ENCODE data around the gene TEF.

DNA sequence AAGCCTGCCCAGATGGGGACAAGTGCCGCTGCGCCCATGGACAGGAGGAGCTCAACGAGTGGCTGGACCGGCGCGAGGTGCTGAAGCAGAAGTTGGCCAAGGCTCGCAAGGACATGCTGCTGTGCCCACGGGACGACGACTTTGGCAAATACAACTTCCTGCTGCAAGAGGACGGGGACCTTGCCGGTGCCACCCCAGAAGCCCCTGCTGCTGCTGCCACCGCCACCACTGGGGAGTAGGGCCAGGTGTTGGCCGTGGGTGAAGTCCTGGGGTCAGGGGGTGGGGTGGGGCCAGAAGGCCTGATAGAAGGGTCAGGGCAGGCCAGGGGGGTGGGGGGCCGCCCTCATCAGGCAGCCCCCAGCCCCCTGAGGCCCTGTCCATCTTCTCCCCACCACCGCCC lies 24.6 kb upstream of the TEF start:
- TF ChIP-seq, protein P1, sequence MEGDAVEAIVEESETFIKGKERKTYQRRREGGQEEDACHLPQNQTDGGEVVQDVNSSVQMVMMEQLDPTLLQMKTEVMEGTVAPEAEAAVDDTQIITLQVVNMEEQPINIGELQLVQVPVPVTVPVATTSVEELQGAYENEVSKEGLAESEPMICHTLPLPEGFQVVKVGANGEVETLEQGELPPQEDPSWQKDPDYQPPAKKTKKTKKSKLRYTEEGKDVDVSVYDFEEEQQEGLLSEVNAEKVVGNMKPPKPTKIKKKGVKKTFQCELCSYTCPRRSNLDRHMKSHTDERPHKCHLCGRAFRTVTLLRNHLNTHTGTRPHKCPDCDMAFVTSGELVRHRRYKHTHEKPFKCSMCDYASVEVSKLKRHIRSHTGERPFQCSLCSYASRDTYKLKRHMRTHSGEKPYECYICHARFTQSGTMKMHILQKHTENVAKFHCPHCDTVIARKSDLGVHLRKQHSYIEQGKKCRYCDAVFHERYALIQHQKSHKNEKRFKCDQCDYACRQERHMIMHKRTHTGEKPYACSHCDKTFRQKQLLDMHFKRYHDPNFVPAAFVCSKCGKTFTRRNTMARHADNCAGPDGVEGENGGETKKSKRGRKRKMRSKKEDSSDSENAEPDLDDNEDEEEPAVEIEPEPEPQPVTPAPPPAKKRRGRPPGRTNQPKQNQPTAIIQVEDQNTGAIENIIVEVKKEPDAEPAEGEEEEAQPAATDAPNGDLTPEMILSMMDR (IDR thresholded peaks at IDR 0.05; ENCODE audit: low read length) = no peak
- TF ChIP-seq EZH2 (optimal IDR thresholded peaks at IDR 0.05; ENCODE audit: low read depth, low read length) = no peak

All from MM.1S (cell line).